Activated T-cell treated with anti-CD3 and anti-CD28 coated beads, Interleukin-2, amount 50 U/mL, for 1 hour (primary cell): Measurements from ENCODE around the gene SYP.
A peak's percentile ranks its signal among the peaks of the same experiment; 100 is the strongest.

ENCODE experiments used
- DNase-seq: peaks from one replicate; pipeline ENCODE4 v3.0.0-alpha.2; 2020

Gene SYP

DNA sequence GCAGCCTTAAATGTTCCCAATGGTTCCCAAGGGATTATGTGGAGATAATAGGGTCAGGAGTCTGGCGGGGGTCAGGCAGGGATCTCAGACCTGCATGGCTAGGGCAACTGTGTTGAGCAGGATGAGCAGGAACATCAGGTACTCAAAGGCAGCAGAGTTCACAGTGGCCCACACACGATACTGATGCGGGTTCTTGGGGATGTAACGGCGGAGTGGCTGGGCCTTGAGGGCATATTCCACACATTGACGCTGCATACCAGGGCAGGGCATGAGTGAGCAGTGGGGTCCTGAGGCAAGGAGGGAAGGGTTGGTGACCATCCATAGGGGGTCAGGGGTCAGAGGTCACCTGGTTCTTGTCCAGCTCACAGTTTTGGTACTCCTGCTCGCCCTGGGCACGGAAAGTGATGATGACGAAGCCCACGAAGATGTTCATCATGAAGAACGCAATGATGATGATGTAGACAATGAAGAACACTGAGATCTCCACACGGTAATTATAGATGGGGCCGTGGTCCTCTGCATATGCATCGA, 15.1 kb upstream of the SYP start:
- no peak for DNase-seq

- DNase-seq = no peak
Measured at GRCh38 chrX:49214416-49214815, 14.4 kb upstream of the SYP start.

DNA sequence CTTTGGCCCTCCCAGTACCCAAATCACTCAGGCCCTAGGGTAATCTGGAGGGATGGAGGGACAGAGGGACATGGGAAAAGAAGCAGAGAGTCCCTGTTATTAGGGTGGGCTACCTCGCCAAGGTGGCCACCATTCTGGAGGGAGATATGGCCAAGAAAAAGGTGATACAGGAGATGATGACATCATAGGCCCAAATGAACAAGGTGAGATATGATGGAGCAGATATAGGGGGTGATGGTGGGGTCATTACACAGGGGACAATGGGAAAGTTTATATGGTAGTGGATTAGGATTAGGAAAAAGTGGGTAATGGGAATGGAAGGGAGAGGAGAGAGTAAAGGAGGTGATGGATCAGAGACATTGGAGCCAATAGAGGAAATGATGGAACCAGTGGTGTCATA, 12.9 kb upstream of the SYP start:
- no peak for DNase-seq

DNA sequence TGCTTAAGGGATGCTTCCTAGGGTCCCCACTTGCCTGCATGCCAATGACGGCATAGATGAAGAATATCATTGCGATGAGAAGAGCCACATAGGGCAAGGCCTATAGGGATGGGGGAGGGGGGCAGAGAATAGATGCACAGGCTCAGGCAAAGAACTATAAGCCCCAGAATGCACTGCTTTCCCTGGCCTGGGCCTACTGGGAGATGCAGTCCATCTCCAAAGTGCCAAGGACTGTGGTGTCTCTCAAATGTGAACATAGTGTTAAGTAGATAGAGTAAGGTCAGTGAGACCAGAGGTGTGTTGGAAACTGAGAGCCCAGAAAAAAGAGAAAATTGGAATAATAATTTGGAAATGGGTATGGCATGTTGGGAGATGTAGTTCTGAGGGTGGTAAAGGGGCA, 12.2 kb upstream of the SYP start:
- DNase-seq = no peak

- DNase-seq = no peak
Measured at GRCh38 chrX:49211074-49211473, 11.1 kb upstream of the SYP start.

DNA sequence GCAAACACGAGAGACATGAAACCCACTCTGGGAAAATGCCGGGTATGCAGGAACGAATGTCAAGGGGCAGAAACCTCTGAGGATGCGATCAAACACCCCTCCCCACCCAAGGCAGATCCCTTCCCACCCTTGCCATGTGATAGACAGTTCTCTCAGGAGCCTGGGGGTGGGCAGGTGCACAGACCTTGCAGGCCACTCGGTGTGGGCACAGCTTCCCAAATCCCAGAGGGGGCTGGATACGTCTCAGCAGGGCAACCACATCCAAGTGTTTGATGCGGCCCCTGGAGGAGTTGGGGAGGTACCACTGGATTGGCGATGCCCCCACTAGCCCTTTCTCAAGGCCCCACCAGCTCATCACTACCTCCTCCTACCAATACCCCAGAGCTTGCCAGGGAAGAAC, 10.4 kb upstream of the SYP start:
- no peak for DNase-seq

DNA sequence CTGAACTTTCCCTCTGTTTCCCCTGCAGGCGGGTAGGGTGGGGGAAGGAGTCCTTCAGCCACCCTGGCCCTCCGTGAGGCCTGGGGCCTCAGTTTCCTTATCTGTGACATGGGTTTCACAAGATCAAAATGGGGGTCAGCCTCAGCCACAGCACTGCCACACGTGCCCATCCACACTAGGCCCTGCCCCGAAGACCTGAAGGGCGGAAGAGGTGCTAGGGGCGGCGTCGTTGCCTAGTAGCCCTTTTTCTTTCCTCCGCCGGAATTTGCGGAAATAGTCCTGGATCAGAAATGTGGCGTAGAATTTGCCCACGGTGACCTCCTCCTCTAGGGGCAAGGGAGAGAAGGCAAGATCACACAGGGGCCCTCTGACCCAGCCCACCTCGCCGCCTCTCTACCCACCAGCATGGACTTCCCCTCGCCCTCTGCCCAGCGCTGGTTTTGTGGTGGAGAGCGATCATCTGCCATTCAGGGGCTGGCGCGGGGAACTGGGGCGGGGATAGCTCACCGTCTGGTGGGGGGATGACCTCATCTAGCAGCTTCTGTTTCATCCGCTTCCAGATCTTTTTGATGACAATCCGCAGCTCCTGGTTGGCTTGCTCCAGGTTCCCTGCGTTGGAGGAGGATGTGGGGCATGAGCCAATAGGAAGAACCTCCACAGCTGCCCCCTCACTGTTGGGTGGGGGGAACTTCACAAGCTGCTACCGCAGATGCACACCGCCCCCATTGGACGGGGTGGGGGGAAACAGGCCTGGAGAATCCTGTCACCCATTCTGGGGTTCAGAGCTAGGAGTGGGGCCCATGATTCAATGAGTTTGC, 9.7 kb upstream of the SYP start:
- DNase-seq = no peak

DNA sequence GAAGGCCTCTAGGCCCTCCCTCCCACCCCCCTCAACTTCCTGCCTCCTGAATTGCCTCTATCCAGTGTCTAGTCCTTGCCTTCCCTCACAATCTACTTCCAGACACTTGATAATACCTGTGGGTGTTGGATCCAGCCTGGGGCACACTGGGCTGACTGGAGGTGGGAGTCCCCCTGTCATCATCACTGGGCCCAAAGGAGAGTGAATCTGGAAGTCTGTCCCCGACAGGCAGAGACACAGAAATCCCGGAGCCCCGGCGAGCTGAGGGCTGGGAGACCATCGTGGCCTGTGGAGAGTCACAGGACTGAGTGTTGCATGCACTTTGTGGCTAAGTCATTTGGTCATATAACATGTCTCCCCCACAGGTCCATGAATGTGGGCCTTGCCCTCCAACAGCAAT, 8.4 kb upstream of the SYP start:
- DNase-seq = no peak

GRCh38 chrX:49206543-49206942, 6.5 kb upstream of the SYP start:
- DNase-seq = no peak

GRCh38 chrX:49205443-49205842, 5.5 kb upstream of the SYP start:
- DNase-seq = no peak

- no peak for DNase-seq
Measured at GRCh38 chrX:49204709-49205108, 4.7 kb upstream of the SYP start.

- no peak for DNase-seq
Measured at GRCh38 chrX:49204017-49204416, 4.0 kb upstream of the SYP start.

- DNase-seq = no peak
Measured at GRCh38 chrX:49203536-49203935, 3.5 kb upstream of the SYP start.

GRCh38 chrX:49202022-49202421, 2.0 kb upstream of the SYP start:
- no peak for DNase-seq

DNA sequence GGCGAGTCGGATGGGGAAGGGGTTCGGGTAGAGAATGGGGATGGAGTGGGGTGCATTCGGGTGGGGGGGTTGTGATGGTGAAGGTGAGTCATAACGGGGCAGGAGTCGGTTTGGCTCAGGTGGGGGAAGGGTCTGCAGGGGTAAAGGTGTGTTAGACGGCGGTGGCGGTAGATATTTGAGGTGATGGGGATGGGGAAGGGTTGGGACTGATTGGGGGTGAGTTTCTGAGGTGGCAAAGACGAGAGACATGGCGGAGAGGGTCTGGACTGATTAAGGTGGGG, 738 bp downstream of the SYP start:
- DNase-seq = no peak

- DNase-seq = no peak
Measured at GRCh38 chrX:49198540-49199314, 1.3 kb downstream of the SYP start.

GRCh38 chrX:49197543-49198087, 2.4 kb downstream of the SYP start:
- DNase-seq = no peak

DNA sequence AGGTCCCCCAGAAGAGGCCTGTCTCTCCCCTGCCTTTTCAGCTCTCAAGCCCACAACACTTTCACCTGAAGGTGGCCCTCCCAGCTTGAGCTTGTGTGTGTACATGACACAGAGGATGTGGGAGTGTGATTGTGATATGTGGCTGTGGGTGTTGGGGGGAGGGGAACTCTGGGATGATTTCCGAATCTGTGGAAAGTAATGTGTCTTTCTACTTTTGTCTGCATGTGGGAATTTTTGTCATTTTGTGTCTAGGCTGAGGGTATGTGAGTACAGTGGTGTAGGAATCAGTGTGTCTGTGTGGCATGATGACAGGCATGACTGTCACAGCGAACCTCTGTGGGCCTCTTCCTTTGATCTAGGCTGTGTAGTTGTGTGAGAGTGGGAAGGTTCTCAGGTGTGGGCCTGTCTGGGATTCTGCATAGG, 6.4 kb downstream of the SYP start:
- no peak for DNase-seq

- DNase-seq = no peak
Measured at GRCh38 chrX:49192722-49193328, 7.2 kb downstream of the SYP start.

DNA sequence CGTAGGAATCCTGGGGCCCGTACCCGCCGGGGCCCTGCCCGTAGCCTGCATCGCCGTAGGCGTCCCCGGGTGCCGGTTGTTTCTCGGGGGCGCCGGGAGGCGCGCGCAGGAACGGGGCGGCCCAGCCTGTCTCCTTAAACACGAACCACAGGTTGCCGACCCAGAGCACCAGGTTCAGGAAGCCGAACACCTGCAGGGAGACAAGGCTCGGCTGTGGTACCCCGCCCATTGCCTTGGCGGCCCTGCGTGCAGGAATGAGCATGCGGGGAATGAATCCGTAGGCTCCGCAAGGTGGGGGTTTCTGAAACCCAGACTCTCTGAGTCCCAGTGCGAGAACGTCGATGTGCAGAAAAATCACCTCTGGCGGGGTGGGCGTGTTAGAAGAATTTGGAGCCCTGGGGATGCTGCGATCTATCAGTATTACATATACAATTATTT, 8.4 kb downstream of the SYP start:
- DNase-seq = no peak

GRCh38 chrX:49190821-49191573, 9.0 kb downstream of the SYP start:
- DNase-seq = peak; percentile 73

DNA sequence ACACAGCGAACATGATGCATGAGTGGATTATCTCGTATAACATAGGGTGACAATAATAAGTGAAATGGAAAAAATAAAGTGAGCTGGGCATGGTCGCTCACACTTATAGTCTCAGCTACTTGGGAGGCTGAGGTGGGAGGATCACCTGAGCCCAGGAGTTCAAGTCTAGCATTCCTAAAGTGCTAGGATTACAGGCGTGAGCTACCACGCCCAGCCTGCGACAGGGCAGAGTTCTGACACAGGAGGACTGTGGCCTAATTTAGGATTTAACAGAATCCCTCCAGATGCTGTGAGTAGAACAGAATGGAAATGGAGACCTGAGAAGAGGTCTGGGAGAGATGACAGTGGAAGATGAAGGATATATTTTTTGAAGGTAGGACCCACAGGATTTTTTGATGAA, 10.4 kb downstream of the SYP start:
- no peak for DNase-seq
